ENCODE measurements around the gene ADAMTSL4.
"Not testable (repeated sequence)": the region's sequence is repeated elsewhere in the genome, so short reads cannot be mapped to it uniquely, and the experiment has no call there.

Gene ADAMTSL4

GRCh38 chr1:150576367-150576711, 27.1 kb downstream of the ADAMTSL4 start:
- no peaks in the 10 kb centered on the region for H3K27me3 ChIP-seq (ENCODE audit: control insufficient read depth, insufficient read depth, low read length)
- H3K36me3 ChIP-seq (ENCODE audit: control insufficient read depth, insufficient read depth, low read length) = peaks cover 42% of the 10 kb centered on the region
- peak overlapping the region; percentile 99 for H3K4me3 ChIP-seq (ENCODE audit: low read depth, low read length)
- no peaks in the 10 kb centered on the region for H3K9me3 ChIP-seq (ENCODE audit: control insufficient read depth, insufficient read depth, low read length)
- peak overlapping the region; percentile 100 for H3K9ac ChIP-seq (ENCODE audit: low read depth, low read length)
- H3K4me1 ChIP-seq (ENCODE audit: control insufficient read depth, insufficient read depth, low read length) = peaks cover 20% of the 10 kb centered on the region

DNA sequence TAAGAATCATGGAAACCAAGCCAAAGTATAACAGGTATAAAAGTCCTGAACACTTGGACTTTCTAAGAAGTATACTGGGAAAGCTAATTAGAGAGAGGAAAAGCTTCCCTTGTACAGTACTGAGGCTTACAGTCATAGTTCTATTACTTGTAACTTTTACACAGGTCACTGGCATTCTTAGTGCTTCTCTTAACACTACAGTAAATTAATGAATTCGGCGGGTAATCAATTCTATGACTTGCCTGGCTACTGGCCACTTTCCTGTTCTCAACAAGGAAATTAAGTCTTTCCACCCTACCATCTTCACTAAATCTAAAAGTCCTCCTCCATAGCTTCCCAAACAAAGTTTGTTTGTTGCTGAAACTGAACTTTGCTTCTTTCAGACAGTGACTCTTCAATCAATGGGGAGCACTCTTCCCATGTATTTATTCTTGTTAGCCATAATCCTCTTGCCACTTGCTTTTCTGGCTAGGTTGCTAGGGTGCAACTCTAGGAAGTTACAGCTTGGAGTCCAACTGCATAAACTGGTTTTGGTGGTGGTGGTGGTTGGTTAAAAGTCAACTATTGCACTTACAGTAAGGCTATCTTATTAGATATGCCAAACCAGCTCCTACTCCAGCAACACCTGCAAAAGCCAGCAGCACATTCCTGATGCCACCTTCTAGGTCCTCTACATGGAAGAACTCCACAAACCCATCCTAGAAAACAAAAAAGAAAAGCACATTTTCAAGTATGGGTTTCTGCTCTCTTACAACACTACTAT, 27.8 kb downstream of the ADAMTSL4 start:
- Histone ChIP-seq H3K27me3 (ENCODE audit: control insufficient read depth, insufficient read depth, low read length) (no peaks in the 10 kb centered on the region), H3K36me3 (ENCODE audit: control insufficient read depth, insufficient read depth, low read length) (peaks cover 42% of the 10 kb centered on the region), H3K9ac (ENCODE audit: low read depth, low read length) (peak overlapping the region; percentile 100), H3K9me3 (ENCODE audit: control insufficient read depth, insufficient read depth, low read length) (no peaks in the 10 kb centered on the region), H3K4me1 (ENCODE audit: control insufficient read depth, insufficient read depth, low read length) (peaks cover 20% of the 10 kb centered on the region), H3K4me3 (ENCODE audit: low read depth, low read length) (peak overlapping the region; percentile 99)

DNA sequence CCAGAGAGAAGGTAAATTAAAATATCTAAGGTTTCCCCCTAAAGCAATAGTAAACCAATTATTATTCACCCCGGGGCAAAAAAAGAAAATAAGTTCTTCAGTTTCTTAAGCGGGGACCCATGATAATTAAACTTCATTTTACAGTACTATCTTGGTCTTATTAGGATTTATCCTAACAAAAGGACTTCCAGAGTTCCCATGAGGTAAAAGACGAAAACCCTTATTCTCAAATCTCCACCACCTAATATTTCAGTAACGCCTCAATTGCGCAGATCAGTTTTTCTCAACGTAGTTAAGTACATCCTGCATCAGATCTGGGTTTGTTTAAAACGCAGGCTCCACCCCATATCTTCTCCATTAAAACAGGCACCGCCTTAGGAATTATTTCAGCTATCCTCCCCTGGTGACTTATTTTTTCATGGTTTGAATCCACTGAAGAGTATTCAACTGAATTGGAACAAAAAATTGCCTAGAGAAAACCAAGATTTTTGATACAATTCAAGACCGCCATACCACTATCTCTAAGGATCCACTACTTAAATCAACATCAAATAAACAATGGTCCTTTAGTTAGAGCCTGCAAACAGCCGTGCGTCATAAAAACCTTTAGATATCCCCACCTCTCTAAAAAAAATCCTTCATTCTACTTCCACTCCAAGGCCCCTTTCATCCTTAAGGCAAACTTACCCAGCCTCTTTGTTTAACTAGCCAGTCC, 28.5 kb downstream of the ADAMTSL4 start:
- H3K36me3 ChIP-seq (ENCODE audit: control insufficient read depth, insufficient read depth, low read length) = peaks cover 42% of the 10 kb centered on the region
- H3K4me1 ChIP-seq (ENCODE audit: control insufficient read depth, insufficient read depth, low read length) = peaks cover 19% of the 10 kb centered on the region
- H3K4me3 ChIP-seq (ENCODE audit: low read depth, low read length) = peak overlapping the region; percentile 99

DNA sequence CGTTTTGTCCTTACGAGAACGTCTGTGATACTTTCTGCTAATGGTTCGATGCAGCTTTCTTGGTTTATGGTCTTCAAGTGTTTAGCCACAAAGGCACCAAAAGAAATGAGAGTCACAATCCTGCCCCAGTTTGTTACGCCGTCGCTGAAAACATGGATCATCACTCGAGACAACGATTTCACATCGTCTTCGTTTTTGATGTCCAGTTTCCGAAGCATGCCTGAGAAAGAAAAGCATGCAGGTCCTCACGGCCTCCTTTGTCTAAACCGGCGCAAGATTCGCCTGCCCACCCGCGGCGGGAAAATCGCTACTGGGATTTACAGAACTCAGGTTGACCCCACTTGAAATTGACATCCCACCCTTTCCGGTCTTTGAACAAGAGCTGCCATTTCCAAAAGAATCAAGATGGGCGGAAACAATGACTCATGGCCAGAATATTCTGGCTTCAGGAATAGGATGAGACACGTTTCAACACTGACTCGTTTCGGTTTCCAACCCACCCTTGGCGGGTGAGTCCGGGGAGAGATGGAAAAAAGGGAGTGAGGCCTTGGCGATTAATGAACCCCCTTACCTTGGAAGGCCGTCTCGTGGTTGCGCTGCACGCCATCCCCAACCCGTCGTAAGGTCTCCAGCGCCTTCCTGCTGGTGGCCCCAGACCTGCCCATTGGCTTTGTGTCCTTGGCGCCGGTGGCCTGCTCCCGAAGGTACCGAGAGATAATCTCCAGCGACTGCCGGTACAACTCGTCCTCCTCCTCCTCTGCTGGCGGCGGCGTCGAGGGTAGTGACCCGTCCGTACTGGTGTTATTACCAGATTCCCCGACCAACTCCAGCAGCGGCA, 29.3 kb downstream of the ADAMTSL4 start:
- H3K36me3 ChIP-seq (ENCODE audit: control insufficient read depth, insufficient read depth, low read length) = peaks cover 42% of the 10 kb centered on the region
- H3K9ac ChIP-seq (ENCODE audit: low read depth, low read length) = peak overlapping the region; percentile 100
- H3K9me3 ChIP-seq (ENCODE audit: control insufficient read depth, insufficient read depth, low read length) = no peaks in the 10 kb centered on the region
- no peaks in the 10 kb centered on the region for H3K27me3 ChIP-seq (ENCODE audit: control insufficient read depth, insufficient read depth, low read length)
- H3K4me3 ChIP-seq (ENCODE audit: low read depth, low read length) = peak overlapping the region; percentile 99
- H3K4me1 ChIP-seq (ENCODE audit: control insufficient read depth, insufficient read depth, low read length) = peaks cover 14% of the 10 kb centered on the region

More for the DNA sequence above, 28.5 kb downstream of the ADAMTSL4 start:
- peak overlapping the region; percentile 100 for H3K9ac ChIP-seq (ENCODE audit: low read depth, low read length)
- H3K27me3 ChIP-seq (ENCODE audit: control insufficient read depth, insufficient read depth, low read length) = no peaks in the 10 kb centered on the region
- no peaks in the 10 kb centered on the region for H3K9me3 ChIP-seq (ENCODE audit: control insufficient read depth, insufficient read depth, low read length)

DNA sequence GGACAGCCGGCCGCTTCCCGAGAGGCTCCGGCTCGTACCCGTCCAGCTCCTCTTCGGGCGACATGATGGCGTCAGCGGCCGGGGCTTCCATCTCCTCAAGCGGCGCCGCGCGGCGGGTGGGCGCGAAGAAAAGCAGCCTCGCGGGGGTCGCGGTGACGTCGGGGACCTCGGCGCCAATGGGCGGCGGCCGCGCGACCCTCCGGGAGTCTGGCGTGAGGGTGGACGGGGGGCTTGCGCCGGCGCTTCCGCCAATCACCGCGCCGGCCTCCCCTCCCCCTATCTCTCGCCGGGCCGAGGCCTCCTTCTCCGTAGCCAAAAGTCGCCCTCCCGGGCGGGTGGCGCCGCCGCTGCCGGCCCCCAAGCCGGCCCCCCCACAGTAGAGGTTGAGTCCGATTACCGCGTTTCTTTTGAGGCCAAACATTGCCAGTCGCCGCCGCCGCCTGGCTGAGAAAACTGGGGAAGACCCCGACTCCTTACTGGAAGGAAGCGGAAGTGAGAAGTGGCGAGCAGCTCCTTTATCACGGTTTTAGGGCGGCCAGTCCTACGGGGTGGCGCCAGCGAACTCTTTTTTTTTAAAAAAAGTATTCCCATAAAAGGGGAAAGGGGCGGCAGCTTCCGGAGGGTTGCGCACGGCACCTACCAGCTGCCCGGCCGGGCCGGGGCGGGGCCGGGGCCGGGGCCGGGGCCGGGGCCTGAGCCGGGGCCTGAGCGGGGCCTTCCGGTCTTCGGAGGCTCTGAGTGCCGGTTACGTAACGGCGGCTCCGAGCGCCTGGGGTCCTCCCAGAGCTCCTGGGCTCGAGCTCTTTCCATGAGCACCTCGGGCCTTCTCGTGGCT, 30.1 kb downstream of the ADAMTSL4 start, which contains the start of gene MCL1:
Gene MCL1 (minus strand): TSS at position 501 of the 835 bp plus-strand sequence. CDS start 80 bp downstream, at position 421.
- Histone ChIP-seq H3K36me3 (ENCODE audit: control insufficient read depth, insufficient read depth, low read length) (peaks cover 41% of the 10 kb centered on the region), H3K4me3 (ENCODE audit: low read depth, low read length) (peak within 1 kb of the TSS; percentile 99), H3K9ac (ENCODE audit: low read depth, low read length) (peak within 1 kb of the TSS; percentile 100), H3K9me3 (ENCODE audit: control insufficient read depth, insufficient read depth, low read length) (no peaks in the 10 kb centered on the region), H3K4me1 (ENCODE audit: control insufficient read depth, insufficient read depth, low read length) (peaks cover 14% of the 10 kb centered on the region), H3K27me3 (ENCODE audit: control insufficient read depth, insufficient read depth, low read length) (no peaks in the 10 kb centered on the region)

GRCh38 chr1:150579945-150580642, 30.9 kb downstream of the ADAMTSL4 start:
- Histone ChIP-seq H3K9me3 (ENCODE audit: control insufficient read depth, insufficient read depth, low read length) (no peaks in the 10 kb centered on the region), H3K4me1 (ENCODE audit: control insufficient read depth, insufficient read depth, low read length) (peaks cover 8% of the 10 kb centered on the region), H3K4me3 (ENCODE audit: low read depth, low read length) (peak overlapping the region; percentile 63), H3K36me3 (ENCODE audit: control insufficient read depth, insufficient read depth, low read length) (peaks cover 33% of the 10 kb centered on the region), H3K9ac (ENCODE audit: low read depth, low read length) (peak overlapping the region; percentile 88), H3K27me3 (ENCODE audit: control insufficient read depth, insufficient read depth, low read length) (no peaks in the 10 kb centered on the region)

- peaks cover 24% of the 10 kb centered on the region for H3K36me3 ChIP-seq (ENCODE audit: control insufficient read depth, insufficient read depth, low read length)
- H3K4me3 ChIP-seq (ENCODE audit: low read depth, low read length); H3K4me1 ChIP-seq (ENCODE audit: control insufficient read depth, insufficient read depth, low read length); H3K9ac ChIP-seq (ENCODE audit: low read depth, low read length); H3K9me3 ChIP-seq (ENCODE audit: control insufficient read depth, insufficient read depth, low read length); H3K27me3 ChIP-seq (ENCODE audit: control insufficient read depth, insufficient read depth, low read length): not testable (repeated sequence)
Observed at GRCh38 chr1:150580966-150581365, 31.8 kb downstream of the ADAMTSL4 start.

GRCh38 chr1:150581437-150581836, 32.2 kb downstream of the ADAMTSL4 start:
- not testable (repeated sequence) for H3K27me3 ChIP-seq (ENCODE audit: control insufficient read depth, insufficient read depth, low read length); H3K9ac ChIP-seq (ENCODE audit: low read depth, low read length); H3K4me3 ChIP-seq (ENCODE audit: low read depth, low read length); H3K9me3 ChIP-seq (ENCODE audit: control insufficient read depth, insufficient read depth, low read length); H3K4me1 ChIP-seq (ENCODE audit: control insufficient read depth, insufficient read depth, low read length)
- H3K36me3 ChIP-seq (ENCODE audit: control insufficient read depth, insufficient read depth, low read length) = peaks cover 23% of the 10 kb centered on the region

DNA sequence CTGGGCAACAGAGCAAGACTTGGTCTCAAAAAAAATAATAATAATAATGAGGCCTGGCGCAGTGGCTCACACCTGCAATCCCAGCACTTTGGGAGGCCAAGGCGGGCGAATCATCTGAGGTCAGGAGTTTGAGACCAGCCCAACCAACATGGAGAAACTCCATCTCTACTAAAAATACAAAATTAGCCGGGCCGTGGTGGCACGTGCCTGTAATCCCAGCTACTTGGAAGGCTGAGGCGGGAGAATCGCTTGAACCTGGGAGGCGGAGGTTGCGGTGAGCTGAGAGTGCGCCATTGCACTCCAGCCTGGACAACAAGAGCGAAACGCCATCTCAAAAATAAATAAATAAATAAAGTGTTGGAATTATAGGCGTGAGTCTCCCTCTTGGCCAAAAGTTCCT, 32.8 kb downstream of the ADAMTSL4 start:
- H3K4me1 ChIP-seq (ENCODE audit: control insufficient read depth, insufficient read depth, low read length); H3K9me3 ChIP-seq (ENCODE audit: control insufficient read depth, insufficient read depth, low read length); H3K9ac ChIP-seq (ENCODE audit: low read depth, low read length); H3K4me3 ChIP-seq (ENCODE audit: low read depth, low read length); H3K27me3 ChIP-seq (ENCODE audit: control insufficient read depth, insufficient read depth, low read length): not testable (repeated sequence)
- H3K36me3 ChIP-seq (ENCODE audit: control insufficient read depth, insufficient read depth, low read length) = peaks cover 17% of the 10 kb centered on the region

GRCh38 chr1:150582371-150582770, 33.2 kb downstream of the ADAMTSL4 start:
- Histone ChIP-seq H3K4me3 (ENCODE audit: low read depth, low read length) (no peak overlapping the region), H3K4me1 (ENCODE audit: control insufficient read depth, insufficient read depth, low read length) (no peaks in the 10 kb centered on the region), H3K27me3 (ENCODE audit: control insufficient read depth, insufficient read depth, low read length) (no peaks in the 10 kb centered on the region), H3K36me3 (ENCODE audit: control insufficient read depth, insufficient read depth, low read length) (peaks cover 13% of the 10 kb centered on the region), H3K9ac (ENCODE audit: low read depth, low read length) (no peak overlapping the region), H3K9me3 (ENCODE audit: control insufficient read depth, insufficient read depth, low read length) (no peaks in the 10 kb centered on the region)

Data from iPS-15b (cell line).